Endometrium (tissue), 2 donors: ENCODE measurements around the gene SMARCC1.
"Not testable (repeated sequence)": the region's sequence is repeated elsewhere in the genome, so short reads cannot be mapped to it uniquely, and the experiment has no call there.

Source experiments
- FAIRE-seq: peaks from 2 replicates; lab custom pipeline; 2012; peaks lifted over from hg19 to GRCh38; lab: Jason Lieb, UNC
- donor health status: control.
- donor health status: control.

SMARCC1 gene

DNA sequence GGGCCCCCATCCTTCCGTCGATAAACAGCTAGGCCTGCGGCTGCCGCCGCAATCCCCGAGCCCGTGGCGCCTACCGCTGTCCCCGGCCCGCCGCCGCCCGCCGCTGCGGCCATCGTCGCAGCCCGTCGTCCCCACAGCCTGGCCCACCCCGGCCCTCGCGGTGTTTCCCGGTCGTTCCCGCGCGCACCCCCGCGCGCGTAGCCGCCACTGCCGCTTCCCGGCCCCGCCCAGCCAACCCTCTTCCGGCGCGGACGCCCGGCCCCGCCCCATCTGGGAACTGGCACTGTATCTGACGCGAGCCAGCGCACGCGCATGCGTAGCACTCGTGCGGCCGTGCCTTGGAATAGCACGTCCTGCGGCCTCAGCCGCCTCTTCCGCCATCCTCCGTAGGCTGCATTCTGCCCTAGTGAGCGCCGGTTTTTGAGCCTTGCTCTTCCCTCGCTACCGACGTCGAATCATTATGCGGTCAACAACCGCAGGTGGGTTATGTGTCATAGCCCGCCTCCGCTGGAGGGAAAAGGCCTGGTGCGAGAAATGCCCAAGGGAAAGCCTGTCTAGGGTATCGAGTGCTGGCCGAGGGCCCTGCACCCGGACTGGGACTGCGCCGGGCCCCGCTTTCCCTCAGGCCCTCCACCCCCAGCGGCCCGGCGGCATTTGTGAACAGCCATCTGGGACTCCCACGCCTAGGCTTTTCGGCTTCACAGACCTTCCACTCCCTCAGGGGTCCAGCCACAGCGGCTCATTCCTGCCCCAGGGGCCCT is at the start of gene SMARCC1:
Gene SMARCC1, minus strand, starts transcription at position 209 of the 761 bp plus-strand sequence. Its CDS starts 96 bp downstream, at position 113.
- FAIRE-seq, result no peak

DNA sequence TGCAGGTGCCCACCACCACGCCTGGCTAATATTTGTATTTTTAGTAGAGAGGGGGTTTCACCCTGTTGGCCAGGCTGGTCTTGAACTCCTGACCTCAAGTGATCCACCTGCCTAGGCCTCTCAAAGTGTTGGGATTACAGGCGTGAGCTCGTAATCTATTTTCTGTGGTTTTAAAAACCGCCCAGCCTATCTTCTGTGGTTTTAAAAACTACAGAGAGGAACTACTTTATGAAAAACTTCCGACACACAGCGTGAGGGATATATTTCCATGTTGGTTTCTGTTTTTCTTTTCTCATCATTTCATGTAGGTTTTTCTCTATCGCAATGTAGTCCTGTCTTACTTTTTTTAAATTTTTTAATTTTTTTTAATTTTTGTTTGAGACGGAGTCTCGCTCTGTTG is 47.8 kb upstream of the SMARCC1 start:
- not testable (repeated sequence) for FAIRE-seq

GRCh38 chr3:47825590-47825989 is 43.9 kb upstream of the SMARCC1 start:
- no peak for FAIRE-seq

- FAIRE-seq, result no peak
These were observed 43.1 kb upstream of the SMARCC1 start for GRCh38 chr3:47824541-47825473.

- FAIRE-seq, result no peak
These were observed 35.9 kb upstream of the SMARCC1 start for GRCh38 chr3:47817609-47818008.

DNA sequence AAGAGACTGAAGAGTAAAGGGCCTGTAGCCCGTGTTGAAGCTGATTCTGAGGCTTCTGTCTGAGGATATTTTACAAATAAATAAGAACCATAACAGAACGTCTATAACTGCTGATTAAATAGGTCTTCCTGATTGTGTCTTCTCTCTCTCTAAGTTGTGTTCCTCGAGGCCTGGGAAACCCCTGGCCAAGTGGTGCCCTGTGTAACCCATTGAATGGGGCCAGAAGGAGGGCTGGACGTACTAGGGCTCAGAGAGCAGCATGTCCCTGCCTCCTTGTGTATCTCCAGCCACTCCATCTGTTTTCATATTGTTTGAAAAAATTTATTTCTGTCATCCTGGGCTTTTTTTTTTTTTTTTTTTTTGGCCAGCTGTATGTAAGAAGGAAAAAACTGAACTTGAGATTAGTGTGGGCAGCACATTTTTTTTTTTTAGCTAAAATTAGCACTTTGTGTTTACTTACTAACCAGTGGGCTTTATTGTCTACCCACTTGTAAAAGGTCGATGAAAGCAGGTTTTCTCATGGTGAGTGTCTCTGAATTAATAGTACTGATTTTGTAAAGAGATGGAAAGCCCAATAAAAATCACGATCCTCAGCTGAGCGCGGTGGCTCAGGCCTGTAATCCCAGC is 32.0 kb upstream of the SMARCC1 start:
- FAIRE-seq, result no peak

DNA sequence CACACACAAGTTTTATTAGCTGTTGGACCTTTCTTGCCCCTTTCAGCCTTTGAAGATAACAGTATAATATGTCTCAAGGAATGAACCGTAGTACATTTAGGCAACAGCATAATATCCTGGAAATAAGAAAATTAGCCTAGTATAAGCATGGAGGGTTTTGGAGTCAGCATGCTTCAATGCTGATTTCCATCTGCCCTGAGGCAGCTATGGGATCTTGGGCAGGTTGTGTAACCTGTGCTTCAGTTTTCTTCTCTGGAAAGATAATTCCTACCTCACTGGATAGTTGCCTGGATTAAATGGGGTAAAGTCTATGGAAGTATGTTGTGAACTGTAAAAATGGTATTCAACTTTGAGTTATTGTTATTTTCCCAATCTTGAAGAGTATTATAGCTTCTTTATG is 22.9 kb upstream of the SMARCC1 start:
- FAIRE-seq, result no peak

DNA sequence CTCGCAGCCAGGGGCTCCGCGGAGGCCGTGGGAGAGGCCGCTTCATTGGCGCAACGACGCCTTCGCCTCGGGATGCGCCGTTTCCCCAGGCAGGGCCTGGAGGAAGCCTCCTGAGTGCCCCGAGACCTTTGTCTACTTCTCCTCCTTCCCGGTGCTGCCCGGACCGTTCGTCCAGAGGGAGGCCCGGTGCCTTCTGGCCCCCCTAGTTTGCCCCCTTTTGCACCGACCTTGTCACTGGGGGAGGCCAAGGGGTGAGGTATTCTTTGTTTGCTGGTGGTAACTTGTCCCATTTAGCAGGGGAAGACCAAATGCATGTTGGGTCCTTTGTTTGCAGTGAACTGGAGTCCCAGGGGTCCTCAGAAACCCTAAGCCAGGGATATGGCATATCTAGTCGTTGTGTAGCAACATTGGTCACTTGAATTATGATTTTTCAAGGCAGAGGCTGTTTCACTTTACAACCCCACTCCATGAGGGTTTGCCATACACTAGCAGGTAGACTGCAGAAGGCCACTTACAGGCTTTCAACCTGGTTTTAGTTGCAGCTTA is 21.9 kb upstream of the SMARCC1 start:
- no peak for FAIRE-seq

GRCh38 chr3:47802734-47803479 is 21.2 kb upstream of the SMARCC1 start, which contains the start of gene DHX30:
TSS of gene DHX30 (plus strand) at chr3:47803138. CDS start at chr3:47810684, 7,546 bp downstream.
- FAIRE-seq, result no peak

GRCh38 chr3:47799733-47800132 is 18.0 kb upstream of the SMARCC1 start:
- FAIRE-seq, result no peak

DNA sequence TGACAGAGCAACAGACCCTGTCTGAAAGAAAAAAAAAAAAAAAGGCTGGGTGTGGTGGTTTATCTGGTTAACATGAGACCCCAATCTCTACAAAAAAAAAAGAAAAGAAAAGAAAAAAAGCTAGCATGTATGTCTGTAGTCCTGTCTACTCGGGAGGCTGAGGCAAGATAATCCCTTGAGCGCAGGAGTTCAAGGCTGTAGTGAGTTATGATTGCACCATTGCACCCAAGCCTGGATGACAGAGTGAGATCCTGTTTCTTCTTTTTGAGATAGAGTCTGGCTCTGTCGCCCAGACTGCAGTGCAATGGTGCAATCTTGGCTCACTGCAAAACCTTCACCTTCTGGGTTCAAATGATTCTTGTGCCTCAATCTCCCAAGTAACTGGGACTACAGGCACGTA is 12.9 kb upstream of the SMARCC1 start:
- FAIRE-seq, result no peak

GRCh38 chr3:47792699-47793098 is 11.0 kb upstream of the SMARCC1 start:
- FAIRE-seq, result no peak

GRCh38 chr3:47791193-47791855 is 9.6 kb upstream of the SMARCC1 start:
- no peak for FAIRE-seq

DNA sequence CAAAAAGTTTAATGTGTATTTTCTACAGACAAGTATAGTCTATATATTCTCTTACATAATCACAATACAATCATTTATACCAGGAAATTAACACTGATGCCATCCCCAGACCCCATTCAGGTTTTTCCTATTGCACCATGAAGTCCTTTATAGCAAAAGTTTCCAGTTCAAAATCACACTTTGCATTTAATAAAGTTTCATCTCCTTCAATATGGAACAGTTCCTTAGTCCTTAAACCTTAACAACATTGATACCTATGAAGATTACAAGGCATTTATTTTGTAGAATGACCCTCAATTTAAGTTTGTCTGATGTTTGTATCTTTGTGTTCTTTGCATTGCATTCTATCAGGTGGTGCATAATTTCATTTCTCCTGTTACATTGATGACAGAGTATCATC is 2.0 kb upstream of the SMARCC1 start:
- FAIRE-seq, result no peak

DNA sequence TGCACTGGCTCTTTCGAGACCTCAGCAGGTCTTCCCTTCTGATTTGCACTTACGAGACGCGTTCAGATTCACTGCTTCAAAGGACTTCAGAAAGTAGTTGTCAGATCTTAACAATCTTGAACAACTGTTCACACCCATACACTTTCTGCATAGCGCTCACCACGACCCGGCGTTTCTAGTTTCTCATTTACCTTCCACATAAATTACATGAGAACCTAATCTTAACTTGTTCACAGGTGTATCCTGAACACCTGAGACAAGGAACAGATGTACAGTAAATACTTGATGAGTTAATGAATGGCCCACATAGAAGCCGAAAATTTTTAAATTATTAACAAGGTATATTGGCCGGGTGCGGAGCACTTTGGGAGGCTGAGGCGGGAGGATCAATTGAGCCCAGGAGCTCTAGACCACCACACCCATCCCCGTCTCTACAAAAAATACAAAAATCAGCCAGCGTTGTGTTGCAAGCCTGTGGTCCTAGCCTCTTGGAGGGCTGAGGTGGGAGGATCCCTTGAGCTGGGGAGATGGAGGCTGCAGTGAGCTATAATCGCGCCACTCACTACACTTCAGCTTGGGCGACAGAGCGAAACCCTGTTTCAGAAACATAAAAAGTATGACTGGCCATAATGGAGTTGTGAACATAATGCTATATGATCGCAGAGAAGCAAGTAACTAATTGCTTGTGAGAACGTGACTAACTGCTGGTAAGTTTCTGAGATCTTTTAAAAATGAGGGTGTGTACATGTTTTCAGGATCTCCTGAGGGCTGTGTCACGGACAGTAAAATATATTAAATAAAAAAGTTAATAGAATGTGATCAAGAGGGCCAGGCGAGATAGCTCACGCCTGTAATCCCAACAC is 984 bp upstream of the SMARCC1 start:
- no peak for FAIRE-seq

GRCh38 chr3:47780741-47781684 is 680 bp downstream of the SMARCC1 start:
- no peak for FAIRE-seq

DNA sequence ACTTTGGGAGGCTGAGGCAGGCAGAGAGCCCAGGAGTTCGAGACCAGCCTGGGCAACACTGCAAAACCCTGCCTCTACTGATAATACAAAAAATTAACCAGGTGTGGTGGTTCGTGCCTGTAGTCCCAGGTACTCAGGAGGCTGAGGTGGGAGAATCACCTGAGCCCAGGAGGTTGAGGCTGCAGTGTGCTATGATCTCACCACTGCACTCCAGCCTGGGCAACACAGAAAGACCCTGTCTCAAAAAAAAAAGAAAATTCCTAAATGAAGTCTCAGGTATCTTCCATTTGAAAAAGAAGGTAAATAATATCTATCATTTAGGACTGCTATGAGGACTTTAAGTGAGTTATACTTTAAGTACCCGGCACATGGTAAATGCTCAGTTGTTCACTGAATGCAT is 2.9 kb downstream of the SMARCC1 start:
- no peak for FAIRE-seq

GRCh38 chr3:47772788-47773187 is 8.9 kb downstream of the SMARCC1 start:
- FAIRE-seq, result no peak

DNA sequence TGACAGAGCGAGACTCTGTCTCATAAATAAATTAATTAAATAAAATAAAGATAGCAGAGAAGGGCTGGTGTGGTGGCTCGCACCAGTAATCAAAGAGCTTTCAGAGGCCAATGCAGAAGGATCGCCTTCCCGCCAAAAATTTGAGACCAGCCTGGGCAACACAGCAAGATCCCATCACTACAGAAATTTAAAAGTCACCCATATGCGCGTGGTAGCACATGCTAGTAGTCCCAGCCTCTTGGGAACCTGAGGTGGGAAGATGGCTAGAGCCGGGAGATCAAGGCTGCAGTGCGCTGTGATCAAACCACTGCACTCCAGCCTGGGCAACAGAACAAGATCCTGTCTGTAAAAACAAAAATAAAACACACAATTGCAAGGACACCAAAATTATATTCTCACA is 9.6 kb downstream of the SMARCC1 start:
- FAIRE-seq, result no peak
